NT2/D1 (cell line): ENCODE results near the gene PACS2.

Source experiments
- SUZ12 ChIP-seq: IDR thresholded peaks from 2 replicates; pipeline ENCODE4 v1.6.1; 2011; ENCODE audit not compliant: insufficient read length, insufficient read depth; ENCODE audit errors: extremely low read depth
- YY1 ChIP-seq: IDR thresholded peaks from 2 replicates; pipeline ENCODE4 v1.6.1; 2011; ENCODE audit not compliant: insufficient read length, insufficient read depth

GRCh38 chr14:105333613-105334364, 19.2 kb downstream of the PACS2 start:
- TF ChIP-seq SUZ12 (no peak), YY1 (no peak)
